HG03457 (cell line): Measurements from ENCODE around the gene CNTNAP1.
"Not testable (repeated sequence)": the region's sequence is repeated elsewhere in the genome, so short reads cannot be mapped to it uniquely, and the experiment has no call there.

Source experiments
- ATAC-seq: cut with Tn5 transposase; IDR thresholded peaks from one replicate; pipeline ENCODE4 v1.9.1; 2021; ENCODE audit warnings: moderate number of reproducible peaks; ENCODE audit not compliant: unreplicated experiment

CNTNAP1 gene

GRCh38 chr17:42720996-42721583 lies 38.8 kb downstream of the CNTNAP1 start:
- no peak for ATAC-seq

- no peak for ATAC-seq
Observed at GRCh38 chr17:42723636-42724035, 41.3 kb downstream of the CNTNAP1 start.

DNA sequence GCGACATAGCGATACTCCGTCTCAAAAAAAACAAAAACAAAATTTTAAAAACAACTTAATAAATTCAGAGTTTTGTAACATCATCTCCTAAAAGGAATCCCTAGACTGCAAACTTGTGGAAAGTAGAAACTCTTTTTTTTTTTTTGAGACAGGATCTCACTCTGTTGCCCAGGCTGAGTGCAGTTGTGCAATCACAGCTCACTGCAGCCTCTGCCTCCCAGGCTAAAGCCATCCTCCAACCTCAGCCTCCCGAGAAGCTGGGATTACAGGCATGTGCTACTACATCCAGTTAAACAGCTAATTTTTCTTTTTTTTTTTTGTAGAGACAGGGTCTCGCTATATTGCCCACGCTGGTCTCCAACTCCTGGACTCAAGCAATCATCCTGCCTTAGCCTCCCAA lies 42.8 kb downstream of the CNTNAP1 start:
- no peak for ATAC-seq

GRCh38 chr17:42740699-42741098 lies 58.4 kb downstream of the CNTNAP1 start:
- ATAC-seq: no peak

GRCh38 chr17:42742916-42743315 lies 60.6 kb downstream of the CNTNAP1 start:
- not testable (repeated sequence) for ATAC-seq

GRCh38 chr17:42743595-42744282 lies 61.4 kb downstream of the CNTNAP1 start:
- no peak for ATAC-seq

DNA sequence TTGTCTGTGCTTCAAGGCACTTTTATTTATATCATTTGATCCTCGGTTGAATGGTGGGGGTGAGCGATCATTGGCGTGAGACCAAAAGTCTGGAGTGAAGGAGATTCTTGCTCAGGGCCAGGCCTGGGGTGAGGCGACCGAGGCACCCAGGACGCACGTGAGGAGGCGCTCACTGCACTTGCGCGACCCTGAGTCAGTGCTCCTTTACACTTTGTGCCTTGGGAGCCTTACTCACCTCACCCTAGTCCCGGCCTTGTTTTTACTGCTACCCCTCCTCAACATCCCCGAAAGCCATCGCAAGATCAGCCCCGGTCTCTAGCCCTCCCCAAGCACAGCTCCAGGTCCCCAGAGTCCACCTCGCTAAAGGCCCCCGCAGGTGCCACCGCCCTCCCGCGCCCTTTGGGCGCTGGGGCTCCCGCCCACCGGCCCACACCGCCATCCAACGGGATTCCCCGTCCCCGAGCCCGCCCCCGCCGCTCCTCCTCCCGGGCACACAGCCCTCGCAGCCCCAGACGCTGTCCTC lies 62.0 kb downstream of the CNTNAP1 start:
- peak; percentile 34 for ATAC-seq

DNA sequence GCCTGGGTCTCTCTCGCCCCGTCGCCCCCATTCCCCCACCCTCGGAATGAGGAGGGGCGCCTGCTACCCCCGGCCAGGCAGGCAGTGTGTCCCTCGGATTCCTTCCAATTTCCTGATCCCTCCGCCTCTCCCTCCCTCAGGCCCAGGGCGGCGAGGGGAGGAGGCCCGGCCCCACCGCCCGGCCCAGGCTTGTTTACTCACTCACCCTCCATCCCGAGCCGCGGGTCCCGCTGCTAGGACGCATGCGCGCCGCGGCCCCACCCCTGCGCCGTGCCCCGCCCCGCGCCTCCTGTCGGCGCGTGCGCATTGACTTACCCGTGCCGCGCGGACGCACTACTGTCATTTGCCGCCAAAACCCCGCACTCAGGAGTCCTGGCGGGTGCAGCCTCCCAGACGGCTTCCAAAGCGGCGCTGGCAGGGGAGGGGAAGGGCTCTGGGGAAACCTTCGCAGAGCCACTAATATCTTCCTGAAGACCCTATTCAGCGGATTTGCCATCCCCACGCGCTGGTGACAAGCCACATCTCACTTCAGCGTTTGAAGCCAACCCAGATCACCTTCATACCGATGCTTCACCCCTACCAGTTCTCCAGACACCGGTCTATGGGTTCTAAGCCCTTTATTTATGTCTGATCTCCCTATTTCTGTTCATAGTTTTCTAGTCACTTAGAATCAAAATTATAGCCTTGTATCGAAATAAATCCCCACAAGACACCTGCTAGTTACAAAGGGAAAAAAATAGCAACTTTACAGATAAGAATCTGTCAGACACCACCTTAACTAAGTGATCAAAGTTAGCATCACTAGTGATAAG lies 62.7 kb downstream of the CNTNAP1 start, which contains the start of gene EZH1:
Gene EZH1 (minus strand): TSS at position 235 of the 812 bp plus-strand sequence. CDS start 16,099 bp downstream, outside the sequence.
- peak; percentile 72 for ATAC-seq

DNA sequence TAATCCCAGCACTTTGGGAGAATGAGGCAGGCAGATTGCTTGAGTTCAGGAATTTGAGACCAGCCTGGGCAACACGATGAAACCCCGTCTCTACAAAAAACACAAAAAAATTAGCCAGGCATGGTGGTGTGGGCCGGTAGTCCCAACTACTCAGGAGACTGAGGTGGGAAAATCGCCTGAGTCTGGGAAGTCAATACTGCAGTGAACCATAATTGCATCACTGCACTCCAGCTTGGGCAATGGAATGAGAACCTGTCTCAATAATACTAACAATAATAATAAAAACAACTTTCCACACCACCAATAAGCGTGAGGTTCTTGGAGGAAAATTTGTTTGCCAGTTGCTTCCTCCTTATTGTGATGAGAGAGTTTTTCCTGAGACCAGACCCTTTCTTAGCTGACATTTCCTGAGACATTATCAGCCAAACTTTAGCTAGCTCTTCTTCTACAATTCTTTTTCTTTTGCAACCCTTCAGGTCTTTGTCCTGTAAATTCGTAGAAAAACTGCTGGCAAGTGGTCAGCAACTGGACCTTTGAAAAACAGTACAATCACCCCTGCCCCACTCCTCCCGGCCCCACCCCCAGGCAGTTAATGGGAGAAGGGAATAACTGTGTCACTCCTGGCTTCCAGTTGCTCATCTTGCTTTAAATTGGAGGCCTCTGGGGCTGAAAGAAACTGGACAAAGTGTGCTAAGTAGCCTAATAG lies 66.0 kb downstream of the CNTNAP1 start:
- no peak for ATAC-seq

DNA sequence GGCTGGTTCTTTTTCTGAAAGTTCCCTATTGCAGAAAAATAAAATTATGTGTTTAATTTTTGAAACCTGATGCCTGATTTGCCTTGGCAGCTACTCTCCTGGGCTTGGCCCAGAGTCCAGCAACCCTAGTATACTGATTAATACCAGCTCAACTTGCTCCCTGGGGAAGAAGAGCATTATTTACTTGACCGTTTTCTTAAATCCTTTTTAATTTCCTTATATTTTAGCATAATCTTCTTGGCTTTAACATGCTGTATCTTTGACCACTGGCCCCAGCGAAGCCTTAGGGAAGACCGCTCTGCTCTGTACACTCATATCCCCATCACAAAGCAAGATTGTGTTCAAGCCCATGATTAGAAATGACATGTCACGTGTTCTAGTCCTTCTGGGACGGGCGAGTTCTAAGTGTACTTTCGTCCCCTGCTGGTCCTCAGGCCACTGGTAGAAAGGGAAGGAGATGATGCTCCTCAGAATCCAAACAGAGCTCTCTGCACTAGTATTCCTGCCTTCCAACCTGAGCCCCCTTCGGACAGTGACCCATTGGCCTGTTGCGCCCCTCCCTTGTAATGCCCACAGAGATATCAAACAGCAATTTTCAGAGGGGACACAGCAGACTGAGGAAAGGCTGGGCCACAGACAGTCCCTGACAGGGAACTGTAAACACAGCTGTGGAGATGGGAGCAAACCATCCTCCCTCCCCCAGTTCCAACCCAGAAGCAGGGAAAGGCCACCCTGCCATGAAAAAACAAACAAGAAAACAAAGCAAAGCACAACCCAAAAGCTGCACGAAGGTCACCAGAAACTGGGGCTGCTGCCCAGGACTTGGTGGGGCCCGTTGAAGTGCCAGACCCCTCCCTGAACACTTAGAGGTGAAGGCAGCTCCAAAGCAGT lies 66.8 kb downstream of the CNTNAP1 start:
- ATAC-seq: no peak
